H1 (cell line): ENCODE measurements around the gene RASL10B. TPM values are rescaled to one million over a fixed set of nuclear protein-coding genes. Genes with fewer than 3 reads are reported as not detected.

ENCODE experiments used
- CTCF ChIA-PET: fragments of 300-600 bp; sonication (Branson Sonifier 250); formaldehyde crosslinking; loops from one replicate; lab custom pipeline; 2021; ENCODE audit not compliant: partially characterized antibody; lab: Charles Lee
- POLR2A ChIA-PET: fragments of 300-600 bp; sonication (Branson Sonifier 250); formaldehyde crosslinking; loops from one replicate; lab custom pipeline; 2021; ENCODE audit warnings: inconsistent platforms; ENCODE audit not compliant: partially characterized antibody; lab: Charles Lee
- DNase-seq, 2 experiments: peaks; one replicate each; pipeline versions ENCODE4 v3.0.0 to v3.0.0-alpha.2; 2010 to 2022; ENCODE audit warnings: low spot score in 2 of 2, low read depth in 1 of 2, mixed read lengths in 1 of 2
- FAIRE-seq: peaks from 2 replicates; lab custom pipeline; 2011; peaks lifted over from hg19 to GRCh38; lab: Jason Lieb, UNC
- H2AFZ ChIP-seq: 2 replicates; pipeline ENCODE4 v1.8.1; 2012; ENCODE audit warnings: low read length, inconsistent platforms
- H2AK5ac ChIP-seq: 2 replicates; pipeline ENCODE4 v1.6.1; 2013; ENCODE audit warnings: low read depth, low read length
- H2BK120ac ChIP-seq: replicated peaks from 2 replicates; pipeline ENCODE3; 2013; ENCODE audit warnings: low read depth, low read length, inconsistent platforms
- H2BK12ac ChIP-seq: 2 replicates; pipeline ENCODE4 v1.6.1; 2013; ENCODE audit warnings: low read depth, low read length
- H2BK15ac ChIP-seq: 2 replicates; pipeline ENCODE4 v1.6.1; 2013; ENCODE audit warnings: low read length
- H2BK20ac ChIP-seq: 2 replicates; pipeline ENCODE4 v1.6.1; 2013; ENCODE audit warnings: low read length
- H2BK5ac ChIP-seq: 2 replicates; pipeline ENCODE4 v1.6.1; 2013; ENCODE audit warnings: low read depth, low read length
- H3K14ac ChIP-seq: 2 replicates; pipeline ENCODE4 v1.6.1; 2013; ENCODE audit warnings: inconsistent platforms; ENCODE audit not compliant: insufficient read length
- H3K18ac ChIP-seq: 2 replicates; pipeline ENCODE4 v1.6.1; 2013; ENCODE audit warnings: low read length; ENCODE audit errors: extremely low read depth
- H3K23ac ChIP-seq: 2 replicates; pipeline ENCODE4 v1.6.1; 2013; ENCODE audit warnings: inconsistent platforms; ENCODE audit not compliant: insufficient read length
- H3K23me2 ChIP-seq: 2 replicates; pipeline ENCODE4 v1.6.1; 2013; ENCODE audit warnings: low read depth, low read length
- H3K27ac ChIP-seq: 2 replicates; pipeline ENCODE4 v1.6.1; 2011; ENCODE audit warnings: low read depth, low read length, inconsistent platforms
- H3K27me3 ChIP-seq, 4 experiments: replicated peaks in 1 of 4; 1 replicate in 1 of 4; 2 replicates in 3 of 4; pipeline versions ENCODE4 v1.6.1 to v1.8.1; 2011 to 2013; ENCODE audit warnings: low read length in 3 of 4, mild to moderate bottlenecking in 3 of 4, inconsistent platforms in 2 of 4, mixed read lengths in 2 of 4, moderate library complexity in 1 of 4; ENCODE audit not compliant: control insufficient read depth in 3 of 4, insufficient read depth in 3 of 4; ENCODE audit errors: extremely low read depth in 1 of 4
- H3K36me3 ChIP-seq, 4 experiments: 2 replicates each; pipeline versions ENCODE4 v1.6.1 to v1.8.1; 2011 to 2013; ENCODE audit warnings: mild to moderate bottlenecking in 4 of 4, low read length in 3 of 4, moderate library complexity in 2 of 4, control low read depth in 1 of 4, inconsistent platforms in 1 of 4; ENCODE audit not compliant: insufficient read depth in 4 of 4, control insufficient read depth in 2 of 4
- H3K4ac ChIP-seq: replicated peaks from 2 replicates; pipeline ENCODE3; 2013; ENCODE audit warnings: low read length, low read depth, mixed read lengths, inconsistent platforms; ENCODE audit not compliant: insufficient read length
- H3K4me1 ChIP-seq, 4 experiments: replicated peaks in 1 of 4; 1 replicate in 1 of 4; 2 replicates in 3 of 4; pipeline versions ENCODE4 v1.6.1 to v1.8.1; 2011 to 2013; ENCODE audit warnings: low read length in 3 of 4, inconsistent platforms in 2 of 4, mixed read lengths in 1 of 4; ENCODE audit not compliant: insufficient read depth in 4 of 4, control insufficient read depth in 3 of 4
- H3K4me2 ChIP-seq, 2 experiments: 2 replicates each; pipeline versions ENCODE4 v1.6.1 to v1.8.1; 2011 to 2013; ENCODE audit warnings: low read depth in 2 of 2, low read length in 2 of 2, control low read depth in 1 of 2, inconsistent platforms in 1 of 2, mild to moderate bottlenecking in 1 of 2; ENCODE audit not compliant: insufficient read depth in 1 of 2
- H3K4me3 ChIP-seq, 4 experiments: fragments of 200-600, 300-600 bp in 1 of 4; sonication (generic), shearing (Covaris generic), sonication (Bioruptor Twin) in 1 of 4; 2 replicates each; pipeline versions ENCODE4 v1.5.1 to v1.8.1; 2011 to 2016; ENCODE audit warnings: low read length in 4 of 4, low read depth in 3 of 4, control low read depth in 2 of 4, inconsistent platforms in 2 of 4, mild to moderate bottlenecking in 2 of 4, mixed read lengths in 1 of 4, moderate library complexity in 1 of 4; ENCODE audit not compliant: insufficient read depth in 2 of 4; ENCODE audit errors: extremely low read depth in 1 of 4
- H3K56ac ChIP-seq: replicated peaks from 2 replicates; pipeline ENCODE3; 2013; ENCODE audit warnings: low read depth, mild to moderate bottlenecking, mixed read lengths, low read length, inconsistent platforms; ENCODE audit not compliant: insufficient read length
- H3K79me1 ChIP-seq: 2 replicates; pipeline ENCODE4 v1.6.1; 2013; ENCODE audit warnings: low read depth, low read length, control low read depth
- H3K79me2 ChIP-seq, 2 experiments: 2 replicates each; pipeline versions ENCODE4 v1.6.1 to v1.8.1; 2012 to 2013; ENCODE audit warnings: low read length in 2 of 2, mild to moderate bottlenecking in 2 of 2, inconsistent platforms in 1 of 2; ENCODE audit not compliant: insufficient read depth in 2 of 2, control insufficient read depth in 1 of 2
- H3K9ac ChIP-seq, 4 experiments: replicated peaks in 1 of 4; 1 replicate in 1 of 4; 2 replicates in 3 of 4; pipeline versions ENCODE4 v1.6.1 to v1.8.1; 2011 to 2013; ENCODE audit warnings: low read depth in 3 of 4, low read length in 3 of 4, control low read depth in 2 of 4, mild to moderate bottlenecking in 2 of 4, moderate library complexity in 2 of 4, inconsistent platforms in 1 of 4; ENCODE audit errors: extremely low read depth in 1 of 4
- H3K9me3 ChIP-seq, 2 experiments: 2 replicates each; pipeline versions ENCODE4 v1.6.1 to v1.8.1; 2012 to 2013; ENCODE audit warnings: mild to moderate bottlenecking in 2 of 2, moderate library complexity in 2 of 2, control low read depth in 1 of 2, inconsistent platforms in 1 of 2, low read depth in 1 of 2, low read length in 1 of 2, mixed read lengths in 1 of 2; ENCODE audit not compliant: insufficient read depth in 2 of 2
- H4K20me1 ChIP-seq, 2 experiments: replicated peaks in 1 of 2; 2 replicates each; pipeline versions ENCODE3 to v1.8.1; 2011 to 2013; ENCODE audit warnings: inconsistent platforms in 2 of 2, low read length in 2 of 2, mild to moderate bottlenecking in 1 of 2; ENCODE audit not compliant: insufficient read depth in 2 of 2, control insufficient read depth in 1 of 2
- H4K5ac ChIP-seq: 2 replicates; pipeline ENCODE4 v1.6.1; 2013; ENCODE audit warnings: low read length, low read depth, mixed read lengths, inconsistent platforms; ENCODE audit not compliant: insufficient read length
- H4K8ac ChIP-seq: 2 replicates; pipeline ENCODE4 v1.8.0; 2013; ENCODE audit warnings: mild to moderate bottlenecking, moderate library complexity, low read length, inconsistent platforms; ENCODE audit not compliant: insufficient read depth; ENCODE audit errors: extremely low read depth
- H4K91ac ChIP-seq: replicated peaks from 2 replicates; pipeline ENCODE3; 2013; ENCODE audit warnings: low read length, mixed read lengths, inconsistent platforms; ENCODE audit not compliant: insufficient read length
- WGBS, 2 experiments: shearing (Covaris generic) in 1 of 2; methylation state at CpG; one replicate each; pipeline versions ENCODE4 v1.1.6 to v1.1.7; 2013 to 2015; ENCODE audit warnings: low lambda C conversion rate in 2 of 2, mixed read lengths in 2 of 2, inconsistent platforms in 1 of 2, low coverage in 1 of 2, missing lambda C conversion rate in 1 of 2; ENCODE audit not compliant: insufficient replicate concordance in 2 of 2, insufficient coverage in 1 of 2, insufficient read length in 1 of 2; ENCODE audit errors: extremely low coverage in 1 of 2, missing lambda C conversion rate in 1 of 2; 5-methylcytosine and 5-hydroxymethylcytosine counted together
- polyA plus RNA-seq, 7 experiments: library from polyadenylated mRNA; depleted of rRNA in 3 of 7; stranded (reverse) in 5 of 7; unstranded in 2 of 7; fragments of >200 nt in 5 of 7; fragments of 200-250 nt in 2 of 7; gene quantifications; 1 replicate in 5 of 7; 2 replicates in 1 of 7; 4 replicates in 1 of 7; pipeline versions ENCODE4 v1.2.1 to v1.2.3, GENCODE V29; 2011 to 2013; ENCODE audit warnings: missing spikeins in 2 of 7, mixed read lengths in 2 of 7
- total RNA-seq: library from RNA; stranded (reverse); fragmentation: NEBNext Ultra II Directional; extraction: Animal tissue kit (Norgen Biotek cat#: 25700); gene quantifications from 2 replicates; pipeline ENCODE4 v1.2.1, GENCODE V29; 2021

The RASL10B gene
- total and polyA plus RNA-seq, 2 of the 8 experiments (the other 6 are each of a cell fraction or from before 2014, with no cell fraction given) = 17.5 to 22.8 TPM

DNA sequence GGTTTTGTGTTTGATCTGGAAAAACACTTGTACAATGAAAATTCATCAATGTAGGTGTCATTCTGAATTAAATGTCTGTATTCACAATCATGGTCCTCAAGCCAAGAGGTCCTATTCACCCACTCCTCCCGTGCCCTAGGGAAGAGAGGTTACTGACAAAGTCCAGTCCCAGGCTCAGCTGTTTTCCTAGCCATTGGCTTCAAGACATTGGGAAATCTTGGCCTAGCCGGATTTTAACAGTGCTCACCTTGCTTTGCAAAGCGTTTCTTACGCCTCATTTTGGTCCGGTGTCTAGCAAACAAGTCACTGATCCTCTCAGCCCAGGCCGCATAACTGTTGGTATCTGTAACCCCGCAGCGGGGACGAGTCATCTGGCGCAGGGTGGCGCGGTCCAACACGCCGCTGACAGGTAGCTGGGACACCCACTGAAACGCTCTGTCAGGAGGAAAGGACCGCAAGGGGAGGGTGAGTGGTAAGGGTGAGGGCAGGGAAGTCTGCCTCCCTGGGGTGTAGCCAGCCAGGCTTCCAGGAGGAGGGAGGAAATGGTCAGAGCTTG, 47.3 kb downstream of the RASL10B start:
- Histone ChIP-seq H4K8ac (peak overlapping the region; percentile 58; the same call in 1 of the 2 replicates), H3K23ac (no peak overlapping the region), H3K79me1 (no peaks in the 10 kb centered on the region), H2BK120ac (no peak overlapping the region), H2AFZ (no peak overlapping the region), H3K27me3 (no peaks in the 10 kb centered on the region), H2BK5ac (no peak overlapping the region), H2BK12ac (no peak overlapping the region), H3K27ac (no peak overlapping the region), H3K56ac (no peak overlapping the region), H3K23me2 (no peaks in the 10 kb centered on the region), H3K9me3 (no peaks in the 10 kb centered on the region), H3K18ac (no peak overlapping the region), H4K91ac (no peak overlapping the region), H3K4ac (no peak overlapping the region), H3K4me2 (no peak overlapping the region), H3K4me3 (no peak overlapping the region), H3K79me2 (no peaks in the 10 kb centered on the region), H3K36me3 (no peaks in the 10 kb centered on the region), H3K9ac (no peak overlapping the region), H4K5ac (no peak overlapping the region), H4K20me1 (no peaks in the 10 kb centered on the region), H2BK15ac (no peak overlapping the region), H3K4me1 (peaks cover 0 to 10% (median 5%) of the 10 kb centered on the region in 4 experiments; a peak in 5 of 7 replicates), H2AK5ac (no peak overlapping the region), H3K14ac (no peak overlapping the region), H2BK20ac (no peak overlapping the region)
- ChIA-PET POLR2A (interaction anchor here (1.2 kb wide), 1 partner anchor 31 kb away, joined by 3 read pairs; the partner anchor contains the start of gene TAF15), CTCF (interaction anchor here (1.9 to 17.5 kb wide), 2 partner anchors 12 to 13 kb away, joined by 7 to 247 read pairs; no protein-coding TSS in a partner anchor)
- FAIRE-seq (no peak), DNase-seq (no peak)
- 90% methylated on average over 16 of the region's 16 CpGs; no CpG with 5 or more reads in 1 of the 2 experiments for WGBS, 2 experiments
